AG09319 (cell line): ENCODE data around the gene TXNL4A.
"Not testable (repeated sequence)": the region's sequence is repeated elsewhere in the genome, so short reads cannot be mapped to it uniquely, and the experiment has no call there.

Experiments used
- DNase-seq: peaks from one replicate; pipeline ENCODE4 v3.0.0-alpha.2; 2010; ENCODE audit warnings: low read depth; ENCODE audit errors: extremely low read depth
- CTCF ChIP-seq: IDR thresholded peaks from 2 replicates; pipeline ENCODE4 v1.5.1; 2011; ENCODE audit warnings: low read depth, mild to moderate bottlenecking, inconsistent platforms, low read length, moderate library complexity

TXNL4A gene

GRCh38 chr18:79963658-79964329 lies 24.6 kb downstream of the TXNL4A start:
- TF ChIP-seq CTCF = no peak
- DNase-seq = no peak

GRCh38 chr18:79962835-79963657 lies 25.3 kb downstream of the TXNL4A start:
- TF ChIP-seq CTCF = no peak
- DNase-seq = no peak

GRCh38 chr18:79962311-79962710 lies 26.1 kb downstream of the TXNL4A start:
- TF ChIP-seq CTCF = no peak
- DNase-seq = no peak

GRCh38 chr18:79961527-79962291 lies 26.7 kb downstream of the TXNL4A start:
- DNase-seq = no peak
- no peak for TF ChIP-seq CTCF

- DNase-seq = no peak
- TF ChIP-seq CTCF = no peak
Observed at GRCh38 chr18:79960921-79961526, 27.3 kb downstream of the TXNL4A start.

- not testable (repeated sequence) for DNase-seq
Observed at GRCh38 chr18:79960161-79960801, 28.1 kb downstream of the TXNL4A start.

- TF ChIP-seq CTCF = no peak
- DNase-seq = no peak
Observed at GRCh38 chr18:79958981-79959380, 29.4 kb downstream of the TXNL4A start.
